Bronchial epithelial cell (primary cell): Measurements from ENCODE around the gene RNF220. TPM values are rescaled to one million over a fixed set of nuclear protein-coding genes. Genes with fewer than 3 reads are reported as not detected.

Source experiments
- DNase-seq: peaks from one replicate; pipeline ENCODE4 v3.0.0-alpha.2; 2010; ENCODE audit warnings: low read depth
- FAIRE-seq: peaks from 2 replicates; lab custom pipeline; 2011; peaks lifted over from hg19 to GRCh38; lab: Jason Lieb, UNC
- H3K27me3 ChIP-seq: 2 replicates; pipeline ENCODE4 v1.5.1; 2011; ENCODE audit warnings: low read length; ENCODE audit not compliant: control insufficient read depth, insufficient read depth
- H3K36me3 ChIP-seq: 2 replicates; pipeline ENCODE4 v1.5.1; 2011; ENCODE audit warnings: low read length; ENCODE audit not compliant: control insufficient read depth, insufficient read depth
- H3K4me3 ChIP-seq: 2 replicates; pipeline ENCODE4 v1.5.1; 2011; ENCODE audit warnings: mild to moderate bottlenecking, low read depth, low read length, control low read depth
- total RNA-seq: library from RNA; depleted of rRNA; stranded (reverse); fragments of >200 nt; gene quantifications from 2 replicates; pipeline ENCODE4 v1.2.1, GENCODE V29; 2014
- TF ChIP-seq, protein P1 (sequence below): IDR thresholded peaks from 2 replicates; pipeline ENCODE4 v1.5.1; 2011; ENCODE audit warnings: mild to moderate bottlenecking, moderate library complexity, low read length, control low read depth, inconsistent platforms; ENCODE audit not compliant: insufficient read depth, severe bottlenecking

The RNF220 gene
- total RNA-seq, 1 donor from 2014 or later, result 94.5 TPM

GRCh38 chr1:44642925-44643324, 237.9 kb downstream of the RNF220 start:
- TF ChIP-seq, protein P1, sequence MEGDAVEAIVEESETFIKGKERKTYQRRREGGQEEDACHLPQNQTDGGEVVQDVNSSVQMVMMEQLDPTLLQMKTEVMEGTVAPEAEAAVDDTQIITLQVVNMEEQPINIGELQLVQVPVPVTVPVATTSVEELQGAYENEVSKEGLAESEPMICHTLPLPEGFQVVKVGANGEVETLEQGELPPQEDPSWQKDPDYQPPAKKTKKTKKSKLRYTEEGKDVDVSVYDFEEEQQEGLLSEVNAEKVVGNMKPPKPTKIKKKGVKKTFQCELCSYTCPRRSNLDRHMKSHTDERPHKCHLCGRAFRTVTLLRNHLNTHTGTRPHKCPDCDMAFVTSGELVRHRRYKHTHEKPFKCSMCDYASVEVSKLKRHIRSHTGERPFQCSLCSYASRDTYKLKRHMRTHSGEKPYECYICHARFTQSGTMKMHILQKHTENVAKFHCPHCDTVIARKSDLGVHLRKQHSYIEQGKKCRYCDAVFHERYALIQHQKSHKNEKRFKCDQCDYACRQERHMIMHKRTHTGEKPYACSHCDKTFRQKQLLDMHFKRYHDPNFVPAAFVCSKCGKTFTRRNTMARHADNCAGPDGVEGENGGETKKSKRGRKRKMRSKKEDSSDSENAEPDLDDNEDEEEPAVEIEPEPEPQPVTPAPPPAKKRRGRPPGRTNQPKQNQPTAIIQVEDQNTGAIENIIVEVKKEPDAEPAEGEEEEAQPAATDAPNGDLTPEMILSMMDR, result no peak
- FAIRE-seq (no peak), DNase-seq (no peak)
- H3K27me3 ChIP-seq, result no peaks in the 10 kb centered on the region
- no peak overlapping the region for H3K4me3 ChIP-seq
- peaks cover 35% of the 10 kb centered on the region for H3K36me3 ChIP-seq

GRCh38 chr1:44643721-44644334, 238.8 kb downstream of the RNF220 start:
- peaks cover 30% of the 10 kb centered on the region for H3K36me3 ChIP-seq

GRCh38 chr1:44644806-44645205, 239.8 kb downstream of the RNF220 start:
- TF ChIP-seq, protein P1, result no peak
- no peak overlapping the region for H3K4me3 ChIP-seq
- DNase-seq, result no peak
- no peaks in the 10 kb centered on the region for H3K27me3 ChIP-seq
- peaks cover 26% of the 10 kb centered on the region for H3K36me3 ChIP-seq
- no peak for FAIRE-seq

More at GRCh38 chr1:44643721-44644334, 238.8 kb downstream of the RNF220 start:
- TF ChIP-seq, protein P1, result no peak
- Histone ChIP-seq H3K4me3 (no peak overlapping the region), H3K27me3 (no peaks in the 10 kb centered on the region)
- DNase-seq (no peak), FAIRE-seq (no peak)

DNA sequence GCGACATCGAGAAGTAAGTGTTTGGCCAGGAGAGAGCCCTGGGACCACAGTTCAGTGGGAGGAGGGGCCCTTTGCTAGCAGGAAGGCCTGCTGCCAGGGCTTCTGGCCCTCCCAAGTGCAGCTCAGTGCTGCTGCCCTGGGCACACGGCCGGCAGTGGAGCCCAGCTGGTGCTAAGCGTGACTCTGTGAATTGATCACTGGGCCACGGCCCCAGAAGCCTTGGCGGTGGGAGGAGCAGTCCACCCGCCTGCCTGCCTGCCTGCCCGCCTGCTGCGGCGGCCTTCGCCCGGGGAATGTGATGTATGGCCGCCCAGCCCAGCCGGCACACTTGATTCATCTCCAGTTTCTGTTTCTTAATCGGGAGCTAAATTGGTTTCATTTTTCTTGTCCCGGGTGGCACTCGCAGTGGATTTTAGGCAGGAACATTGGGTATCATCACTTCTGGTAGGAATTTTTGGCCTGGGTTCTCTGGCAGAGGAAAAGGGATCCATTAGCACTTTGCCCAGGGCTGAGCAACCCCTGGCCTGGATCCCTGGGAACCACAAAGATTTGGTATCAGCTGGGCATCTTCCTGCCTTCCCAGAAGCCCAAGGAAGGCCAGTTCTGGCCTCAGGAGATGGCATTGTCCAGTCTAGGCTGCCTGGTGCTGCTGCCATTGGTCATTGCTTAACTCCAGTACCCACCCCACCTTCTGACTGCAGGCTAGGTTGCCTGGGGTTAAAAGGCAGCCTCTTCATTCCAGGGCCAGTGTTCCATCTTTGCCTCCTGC, 240.6 kb downstream of the RNF220 start:
- Histone ChIP-seq H3K36me3 (peaks cover 28% of the 10 kb centered on the region), H3K27me3 (no peaks in the 10 kb centered on the region), H3K4me3 (no peak overlapping the region)
- DNase-seq (no peak), FAIRE-seq (no peak)
- TF ChIP-seq, protein P1, result no peak

DNA sequence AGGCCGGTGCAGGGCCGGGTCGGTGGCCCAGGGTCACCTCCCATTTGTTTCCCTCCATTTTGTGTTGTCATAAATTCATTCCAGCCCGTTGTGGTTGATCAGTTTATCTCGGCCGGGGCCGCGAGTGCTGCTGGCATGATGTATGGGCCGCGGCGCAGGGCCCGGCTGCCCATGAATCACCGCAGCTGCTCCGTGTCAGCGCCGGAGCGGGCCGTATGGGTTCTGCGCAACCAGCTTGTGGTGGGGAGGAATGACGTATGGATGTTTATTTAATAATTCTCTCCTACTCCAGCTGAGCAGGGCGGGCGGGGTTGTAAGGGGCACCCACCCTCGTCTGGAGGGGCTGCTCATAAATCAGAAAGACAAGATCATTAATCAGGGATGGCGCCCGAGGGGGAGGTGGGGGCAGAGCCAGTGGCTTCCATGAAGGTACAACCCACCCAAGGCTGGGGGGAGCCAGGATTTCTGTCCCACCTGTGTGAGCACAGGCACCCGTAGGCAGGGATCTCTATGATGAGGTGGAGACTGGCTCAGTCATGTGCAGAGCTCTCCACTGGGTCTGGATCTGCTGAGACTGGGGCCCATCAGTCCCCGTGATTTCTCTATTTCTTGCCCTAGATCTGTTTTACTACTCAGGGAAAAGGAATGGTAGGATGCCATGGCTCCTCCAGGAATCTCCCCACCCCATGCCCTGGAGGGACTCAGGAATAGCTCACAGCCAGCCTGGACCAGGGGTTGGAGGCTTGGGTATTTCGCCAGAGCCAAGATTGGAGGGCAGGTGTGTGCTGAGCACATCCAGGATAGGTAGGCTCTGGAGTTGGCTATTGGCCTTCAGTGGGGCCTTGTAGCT, 241.4 kb downstream of the RNF220 start:
- Histone ChIP-seq H3K36me3 (peaks cover 28% of the 10 kb centered on the region), H3K4me3 (no peak overlapping the region), H3K27me3 (no peaks in the 10 kb centered on the region)
- TF ChIP-seq, protein P1, result no peak
- no peak for FAIRE-seq
- no peak for DNase-seq
